DMS 273 treated with DMSO at 0.1 percent for 48 hours (cell line): ENCODE data around the gene CRLF1.

Source experiments
- DNase-seq: peaks from one replicate; lab custom pipeline; 2025; lab: John Stamatoyannopoulos, UW

Gene CRLF1

GRCh38 chr19:18606281-18607225, at the start of gene CRLF1:
CRLF1 (minus strand) TSS chr19:18606799; CDS start chr19:18606656, 143 bp downstream.
- DNase-seq: no peak

- DNase-seq: no peak
Measured at GRCh38 chr19:18655173-18655844, 48.7 kb upstream of the CRLF1 start.

GRCh38 chr19:18654469-18654868, 47.9 kb upstream of the CRLF1 start:
- no peak for DNase-seq

- DNase-seq: no peak
Measured at GRCh38 chr19:18653853-18654252, 47.3 kb upstream of the CRLF1 start.

- DNase-seq: no peak
Measured at GRCh38 chr19:18651733-18652132, 45.1 kb upstream of the CRLF1 start.

GRCh38 chr19:18651300-18651699, 44.7 kb upstream of the CRLF1 start:
- DNase-seq: no peak

- DNase-seq: no peak
Measured at GRCh38 chr19:18650468-18651041, 44.0 kb upstream of the CRLF1 start.

- DNase-seq: no peak
Measured at GRCh38 chr19:18650021-18650390, 43.4 kb upstream of the CRLF1 start.

GRCh38 chr19:18649371-18650020, 42.9 kb upstream of the CRLF1 start:
- no peak for DNase-seq

GRCh38 chr19:18648973-18649315, 42.3 kb upstream of the CRLF1 start:
- no peak for DNase-seq

GRCh38 chr19:18647807-18648206, 41.2 kb upstream of the CRLF1 start:
- DNase-seq: no peak

GRCh38 chr19:18647371-18647767, 40.8 kb upstream of the CRLF1 start:
- no peak for DNase-seq

GRCh38 chr19:18646535-18647370, 40.2 kb upstream of the CRLF1 start:
- DNase-seq: no peak

- no peak for DNase-seq
Measured at GRCh38 chr19:18645035-18645511, 38.5 kb upstream of the CRLF1 start.

- DNase-seq: no peak
Measured at GRCh38 chr19:18644196-18645034, 37.8 kb upstream of the CRLF1 start.

- no peak for DNase-seq
Measured at GRCh38 chr19:18639706-18640243, 33.2 kb upstream of the CRLF1 start.

- no peak for DNase-seq
Measured at GRCh38 chr19:18637673-18638630, 31.4 kb upstream of the CRLF1 start.

- no peak for DNase-seq
Measured at GRCh38 chr19:18636969-18637629, 30.5 kb upstream of the CRLF1 start, which contains the start of gene KLHL26. KLHL26 (plus strand) TSS chr19:18637028; CDS start chr19:18637055, 27 bp downstream.
